ENCODE data around the gene RFC5.
"Not testable (repeated sequence)": the region's sequence is repeated elsewhere in the genome, so short reads cannot be mapped to it uniquely, and the experiment has no call there.

The RFC5 gene

DNA sequence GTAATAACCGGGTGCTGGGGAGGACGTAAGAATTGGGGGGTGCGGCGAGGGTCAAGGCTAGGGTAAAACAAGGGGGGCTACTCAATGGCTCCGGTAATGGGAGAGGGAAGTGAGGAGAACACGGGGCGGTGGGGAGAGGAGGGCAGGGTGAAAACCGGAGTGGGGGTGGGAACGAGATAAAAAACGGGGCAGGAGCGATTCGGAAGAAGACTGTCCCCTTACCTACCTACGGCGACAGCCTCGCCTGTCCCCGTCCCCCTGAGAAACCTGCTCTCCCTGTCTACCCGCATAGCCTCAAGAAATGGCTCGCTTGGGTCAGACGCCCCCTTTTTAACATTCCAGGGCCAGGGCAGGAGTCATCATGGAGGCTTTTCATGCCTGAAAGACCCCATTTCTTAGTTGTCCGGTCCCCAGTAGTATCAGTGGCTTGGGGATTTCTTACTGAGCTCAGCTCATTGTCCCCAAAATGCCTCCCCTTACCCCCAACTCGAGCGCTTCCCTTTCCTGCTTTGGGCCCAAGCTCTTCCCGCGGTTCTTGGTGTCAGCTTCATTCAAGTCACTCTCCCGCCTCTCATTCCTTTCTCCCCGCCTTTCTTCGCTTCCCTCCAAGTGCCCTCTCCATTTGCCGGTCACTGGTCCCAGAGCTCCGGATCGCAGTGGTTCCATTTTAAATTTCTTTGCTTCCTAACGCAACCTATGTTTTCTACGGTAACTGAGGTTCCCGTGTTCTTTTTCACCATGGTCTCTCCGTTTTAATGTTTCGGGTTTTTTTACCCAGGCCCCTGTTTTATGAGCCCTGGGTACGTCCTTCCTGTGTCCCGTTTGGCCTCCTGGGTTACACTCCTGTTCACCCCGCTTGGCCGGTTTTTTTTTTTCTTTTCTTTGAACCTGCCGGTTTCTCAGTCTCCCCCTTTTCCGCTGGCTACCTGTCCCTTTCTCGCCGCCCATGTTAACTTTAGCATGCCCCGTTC, 45.7 kb downstream of the RFC5 start:
- H3K9me3 ChIP-seq = no peaks in the 10 kb centered on the region
- H3K4me1 ChIP-seq = peaks cover 17% of the 10 kb centered on the region
- peak; percentile 66 to 71 for DNase-seq (ENCODE audit: low spot score in 2 of 2)
- peak overlapping the region; percentile 56 for H3K4me3 ChIP-seq
- peaks cover 3% of the 10 kb centered on the region for H3K36me3 ChIP-seq (replicated peaks)
- in situ Hi-C loops (cut with MboI; ENCODE audit: low sequenced_read_pairs) = no loop called here
- H3K27me3 ChIP-seq (ENCODE audit: low read depth) = no peaks in the 10 kb centered on the region

DNA sequence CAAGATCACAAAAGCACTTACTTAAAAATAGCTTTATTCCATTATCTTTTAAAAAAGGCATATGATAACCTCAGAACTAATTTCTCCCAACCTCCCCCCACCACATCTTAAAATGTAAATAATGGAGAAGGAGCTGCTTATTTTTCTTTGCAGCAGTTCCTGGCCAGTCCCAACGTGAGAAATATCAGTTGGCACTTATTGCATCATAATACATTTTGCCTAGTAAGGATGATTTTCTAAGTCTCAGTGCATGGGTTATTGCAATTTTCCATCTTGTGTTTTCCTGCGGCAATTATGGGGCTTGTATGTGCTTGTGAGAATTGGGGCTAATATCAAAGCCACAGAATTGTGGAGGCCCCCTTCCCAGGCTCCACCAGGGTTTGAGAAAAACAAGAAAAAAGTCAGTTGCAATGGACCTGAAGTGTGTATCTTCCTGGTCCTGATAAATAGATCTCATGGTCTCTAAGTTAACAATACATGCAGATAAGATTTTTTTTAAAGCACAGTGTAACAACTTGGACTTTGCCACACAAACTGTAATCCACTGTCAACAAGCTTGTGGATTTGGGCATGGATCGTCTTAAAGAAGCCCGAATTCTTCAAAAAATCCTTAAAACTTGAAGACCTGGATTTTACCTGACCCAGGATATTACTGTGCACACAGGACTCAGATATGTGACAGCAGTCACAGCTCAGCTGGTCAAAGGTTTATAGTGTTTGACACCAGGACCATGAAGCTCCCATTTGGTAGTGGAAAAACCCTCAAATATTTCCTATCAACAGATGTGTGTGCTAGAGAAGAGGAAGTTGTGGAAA, 47.3 kb downstream of the RFC5 start:
- in situ Hi-C loops (cut with MboI; ENCODE audit: low sequenced_read_pairs) = no loop called here
- peaks cover 17% of the 10 kb centered on the region for H3K4me1 ChIP-seq
- no peaks in the 10 kb centered on the region for H3K9me3 ChIP-seq
- H3K36me3 ChIP-seq (replicated peaks) = peaks cover 3% of the 10 kb centered on the region
- no peak for DNase-seq (ENCODE audit: low spot score in 2 of 2)
- no peaks in the 10 kb centered on the region for H3K27me3 ChIP-seq (ENCODE audit: low read depth)
- no peak overlapping the region for H3K4me3 ChIP-seq

DNA sequence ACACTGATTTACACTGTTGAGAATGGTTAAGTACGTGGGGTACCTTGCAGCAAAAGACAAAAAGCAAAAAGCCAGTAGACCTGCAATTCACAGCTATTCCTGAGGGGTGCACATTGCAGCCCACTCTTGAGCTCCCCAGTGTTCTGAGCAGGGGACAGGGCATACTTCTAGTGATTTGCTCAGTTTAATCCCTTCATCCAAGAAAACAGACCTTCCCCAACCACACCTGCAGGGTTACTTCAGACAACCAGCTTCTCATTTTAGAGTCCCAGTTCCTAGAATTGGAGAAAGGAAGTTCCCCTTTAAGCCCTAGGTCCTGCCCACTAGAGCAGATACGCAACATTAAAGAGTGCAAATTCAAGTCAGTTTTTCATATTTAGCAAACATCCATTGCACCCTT, 48.1 kb downstream of the RFC5 start:
- in situ Hi-C loops (cut with MboI; ENCODE audit: low sequenced_read_pairs) = no loop called here
- Histone ChIP-seq H3K36me3 (replicated peaks) (peaks cover 3% of the 10 kb centered on the region), H3K9me3 (no peaks in the 10 kb centered on the region), H3K27me3 (ENCODE audit: low read depth) (no peaks in the 10 kb centered on the region), H3K4me1 (peaks cover 12% of the 10 kb centered on the region), H3K4me3 (no peak overlapping the region)
- DNase-seq (ENCODE audit: low spot score in 2 of 2) = peak in 1 of 2 experiments; percentile 16

DNA sequence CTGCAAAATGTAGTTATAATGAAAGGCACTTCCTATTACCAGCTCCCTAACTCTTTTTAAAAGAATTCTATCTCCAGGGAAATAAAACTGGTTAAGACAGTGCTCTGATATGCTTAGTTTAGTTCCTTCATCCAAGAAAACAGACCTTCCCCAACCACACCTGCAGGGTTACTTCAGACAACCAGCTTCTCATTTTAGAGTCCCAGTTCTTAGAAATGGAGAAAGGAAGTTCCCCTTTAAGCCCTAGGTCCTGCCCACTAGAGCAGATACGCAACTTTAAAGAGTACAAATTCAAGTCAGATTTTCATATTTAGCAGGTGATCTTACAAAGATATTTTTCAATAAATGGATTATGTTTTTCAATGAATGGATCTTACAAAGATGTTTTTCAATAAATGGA, 48.9 kb downstream of the RFC5 start:
- no peaks in the 10 kb centered on the region for H3K9me3 ChIP-seq
- peaks cover 3% of the 10 kb centered on the region for H3K36me3 ChIP-seq (replicated peaks)
- DNase-seq (ENCODE audit: low spot score in 2 of 2) = no peak
- no peak overlapping the region for H3K4me3 ChIP-seq
- peaks cover 8% of the 10 kb centered on the region for H3K4me1 ChIP-seq
- H3K27me3 ChIP-seq (ENCODE audit: low read depth) = no peaks in the 10 kb centered on the region
- in situ Hi-C loops (cut with MboI; ENCODE audit: low sequenced_read_pairs) = no loop called here

DNA sequence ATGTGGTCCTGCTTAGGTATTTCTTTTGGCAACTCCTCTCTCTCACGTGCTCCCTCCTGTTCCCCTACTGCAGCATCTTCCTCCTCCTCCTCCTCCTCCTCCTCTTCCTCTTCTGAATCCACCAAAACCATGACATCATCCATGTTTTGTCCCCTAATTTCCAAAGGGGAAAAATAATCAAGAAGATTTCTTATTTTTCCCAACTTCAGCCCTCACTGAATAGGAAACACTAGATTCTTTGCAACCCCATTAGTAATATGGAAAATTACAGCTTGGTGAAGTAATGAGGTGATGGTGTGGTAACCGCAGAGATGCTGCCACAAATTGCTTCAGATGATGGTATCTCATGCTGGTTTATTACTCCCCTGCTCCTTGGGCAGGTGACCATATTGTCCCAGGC, 51.9 kb downstream of the RFC5 start:
- no peak for DNase-seq (ENCODE audit: low spot score in 2 of 2)
- no peaks in the 10 kb centered on the region for H3K9me3 ChIP-seq
- no peak overlapping the region for H3K4me3 ChIP-seq
- H3K27me3 ChIP-seq (ENCODE audit: low read depth) = no peaks in the 10 kb centered on the region
- in situ Hi-C loops (cut with MboI; ENCODE audit: low sequenced_read_pairs) = no loop called here
- H3K36me3 ChIP-seq (replicated peaks) = peaks cover 20% of the 10 kb centered on the region
- no peaks in the 10 kb centered on the region for H3K4me1 ChIP-seq

DNA sequence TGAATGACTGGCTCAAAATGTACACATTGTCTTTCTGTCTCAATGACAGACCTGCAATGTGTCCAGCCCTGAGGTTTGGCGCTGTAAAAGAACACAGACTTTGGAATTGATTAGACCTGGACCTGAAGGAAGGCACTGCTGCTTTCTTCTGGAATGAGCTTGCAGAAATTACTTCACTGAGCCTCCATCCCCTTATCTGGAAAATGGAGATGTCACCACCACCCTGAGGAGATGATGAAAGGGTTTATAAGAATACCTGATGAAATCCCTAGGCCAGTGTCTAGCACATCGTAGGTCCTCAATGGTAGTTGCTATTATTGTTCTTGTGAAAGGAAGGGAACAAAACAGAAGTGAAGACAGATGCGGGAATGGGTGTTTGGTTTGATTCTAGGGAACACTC, 54.1 kb downstream of the RFC5 start:
- DNase-seq (ENCODE audit: low spot score in 2 of 2) = no peak
- Histone ChIP-seq H3K36me3 (replicated peaks) (peaks cover 20% of the 10 kb centered on the region), H3K4me1 (no peaks in the 10 kb centered on the region)

DNA sequence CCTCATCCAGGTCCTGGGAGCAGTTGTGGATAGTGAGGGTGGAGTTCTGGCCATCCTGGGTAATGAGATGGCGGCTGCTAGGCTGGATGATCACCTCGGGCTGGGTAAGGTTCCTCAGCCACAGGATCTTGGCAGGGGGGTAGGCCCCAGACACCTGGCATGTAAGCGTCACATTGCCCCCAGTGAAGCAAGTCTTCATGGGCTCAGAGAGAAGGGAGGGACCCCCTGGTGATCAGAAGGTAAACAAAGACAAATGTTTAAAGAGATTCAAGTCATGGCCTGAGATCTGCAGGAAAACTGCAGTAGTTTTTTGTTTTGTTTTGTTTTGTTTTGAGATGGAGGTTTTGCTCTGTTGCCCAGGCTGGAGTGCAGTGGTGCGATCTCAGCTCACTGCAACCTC, 57.3 kb downstream of the RFC5 start:
- Histone ChIP-seq H3K4me1 (no peaks in the 10 kb centered on the region), H3K36me3 (replicated peaks) (peaks cover 32% of the 10 kb centered on the region), H3K9me3 (no peaks in the 10 kb centered on the region), H3K4me3 (no peak overlapping the region), H3K27me3 (ENCODE audit: low read depth) (no peaks in the 10 kb centered on the region)
- DNase-seq (ENCODE audit: low spot score in 2 of 2) = no peak
- in situ Hi-C loops (cut with MboI; ENCODE audit: low sequenced_read_pairs) = no loop called here

More for the DNA sequence above, 54.1 kb downstream of the RFC5 start:
- Histone ChIP-seq H3K4me3 (no peak overlapping the region), H3K27me3 (ENCODE audit: low read depth) (no peaks in the 10 kb centered on the region), H3K9me3 (no peaks in the 10 kb centered on the region)
- in situ Hi-C loops (cut with MboI; ENCODE audit: low sequenced_read_pairs) = no loop called here

DNA sequence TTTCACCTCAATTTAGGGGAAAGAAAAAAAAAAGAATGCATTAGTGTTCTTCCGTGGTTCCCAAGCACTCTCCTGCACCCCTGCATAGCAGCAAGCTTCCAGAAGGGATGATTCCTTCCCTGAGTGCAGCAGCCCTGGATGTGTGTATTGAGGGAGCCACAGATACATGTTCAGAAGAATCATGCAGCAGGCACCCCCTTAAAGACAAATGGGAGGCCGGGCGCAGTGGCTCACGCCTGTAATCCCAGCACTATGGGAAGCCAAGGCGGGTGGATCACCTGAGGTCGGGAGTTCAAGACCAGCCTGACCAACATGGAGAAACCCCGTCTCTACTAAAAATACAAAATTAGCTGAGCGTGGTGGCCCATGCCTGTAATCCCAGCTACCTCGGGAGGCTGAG, 65.0 kb downstream of the RFC5 start:
- H3K36me3 ChIP-seq (replicated peaks) = peaks cover 39% of the 10 kb centered on the region
- H3K27me3 ChIP-seq (ENCODE audit: low read depth); H3K9me3 ChIP-seq; H3K4me1 ChIP-seq; H3K4me3 ChIP-seq; DNase-seq (ENCODE audit: low spot score in 2 of 2); in situ Hi-C loops (cut with MboI; ENCODE audit: low sequenced_read_pairs): not testable (repeated sequence)
